NCI-H146 (cell line): ENCODE results near the gene RIT2.
A peak's percentile ranks its signal among the peaks of the same experiment; 100 is the strongest.

Experiments used
- DNase-seq: peaks from one replicate; lab custom pipeline; 2025; lab: John Stamatoyannopoulos, UW

The RIT2 gene

DNA sequence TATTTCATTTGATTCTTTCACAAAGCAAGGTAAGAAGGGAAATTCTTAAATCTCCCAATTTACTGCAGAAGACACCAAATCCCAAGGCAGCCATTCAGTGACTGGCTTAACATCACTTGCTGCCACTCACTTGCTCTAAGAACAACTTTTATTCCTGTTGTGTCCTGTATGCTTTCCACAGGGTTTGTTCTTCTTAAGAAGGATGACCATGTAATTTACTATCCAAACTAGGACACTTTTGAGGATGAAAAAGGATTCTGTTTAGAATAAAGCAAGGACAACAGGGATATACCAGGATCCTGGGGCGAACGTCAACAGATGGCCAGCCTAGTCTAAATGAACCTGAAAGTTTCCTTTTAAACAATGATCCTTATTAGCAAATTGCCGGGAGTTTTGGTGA is 34.8 kb downstream of the RIT2 start:
- no peak for DNase-seq

DNA sequence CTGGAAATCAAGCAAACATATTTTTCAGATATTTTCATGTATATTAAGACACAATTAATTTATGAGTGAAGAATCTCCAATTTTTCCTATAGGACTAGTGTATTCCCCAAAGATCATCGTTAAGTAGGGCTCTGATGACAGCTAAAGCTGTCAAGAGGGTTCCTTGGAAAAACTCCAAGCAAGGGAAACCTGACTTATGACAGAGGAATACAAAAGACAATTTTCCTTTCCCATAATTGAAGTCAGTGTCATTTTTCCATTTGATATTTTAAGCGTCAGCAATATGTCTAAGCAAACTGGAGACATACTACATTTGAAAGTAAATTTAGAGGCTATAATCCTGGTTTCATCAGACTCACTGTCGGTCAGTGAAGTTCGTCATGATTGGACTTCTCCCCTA is 36.1 kb downstream of the RIT2 start:
- peak; percentile 35 for DNase-seq

DNA sequence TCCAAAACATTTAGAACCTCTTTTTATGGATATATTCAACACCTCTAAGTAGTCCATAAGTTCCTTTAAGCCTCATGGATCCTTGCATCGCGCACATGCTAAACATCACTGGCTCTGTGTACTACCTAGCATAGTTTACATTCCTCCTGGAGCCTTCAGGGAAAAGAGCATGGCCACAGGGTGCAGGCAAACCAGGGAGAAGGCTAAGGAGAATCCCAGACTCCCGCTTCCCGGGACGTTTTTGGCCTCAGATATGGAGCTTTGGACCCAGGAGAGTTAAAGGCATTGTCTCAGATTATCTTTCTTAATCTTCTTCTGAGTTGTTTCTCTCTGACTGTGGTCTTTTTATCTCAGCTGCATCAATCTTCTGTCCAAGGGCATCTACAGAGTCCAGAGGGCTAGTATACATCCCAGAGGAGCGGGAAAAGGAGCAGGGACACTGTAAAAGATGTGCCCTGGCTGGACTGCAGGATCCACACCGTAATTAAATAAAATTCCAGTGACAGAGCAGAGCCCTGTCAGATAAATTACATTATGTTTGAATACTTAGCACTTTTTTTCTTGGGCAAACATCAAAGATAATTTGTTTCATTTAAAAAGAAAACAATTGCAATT is 36.9 kb downstream of the RIT2 start:
- peak; percentile 58 for DNase-seq

DNA sequence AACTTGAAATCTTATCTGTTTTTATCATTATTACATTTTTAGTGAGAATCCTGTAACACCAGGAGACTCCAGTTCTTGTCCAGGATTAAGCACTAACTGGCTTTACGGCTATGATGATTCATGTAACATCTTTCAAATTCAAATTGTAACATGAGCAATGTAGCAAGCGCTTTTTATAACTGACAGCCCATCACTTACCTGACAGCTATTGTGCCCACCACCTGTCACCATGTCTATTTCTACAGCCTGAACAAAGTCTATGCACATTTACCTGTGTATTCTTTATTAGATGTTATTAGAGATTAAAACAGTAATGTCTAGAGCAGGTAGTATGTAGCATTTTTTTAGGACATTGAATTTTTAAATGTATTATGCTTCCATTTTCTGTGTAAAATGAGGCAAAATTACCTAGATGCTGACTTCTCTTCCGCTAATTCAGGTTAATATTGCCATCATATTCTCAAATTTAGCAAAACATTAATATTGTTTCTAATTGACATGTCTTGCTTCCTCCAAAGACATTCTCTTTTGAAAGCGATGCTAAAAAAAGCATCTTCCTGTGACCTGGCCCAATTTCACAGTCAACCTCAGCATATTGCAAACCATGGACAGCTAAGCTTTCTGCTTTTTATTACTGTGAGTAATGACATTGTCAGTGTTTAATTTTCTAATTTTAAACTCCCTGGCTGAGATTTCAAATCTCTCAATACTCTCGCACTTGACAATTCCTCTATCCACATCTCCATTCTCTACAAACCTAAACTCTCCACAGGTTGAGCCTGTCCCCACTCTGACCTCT is 37.8 kb downstream of the RIT2 start:
- no peak for DNase-seq

DNA sequence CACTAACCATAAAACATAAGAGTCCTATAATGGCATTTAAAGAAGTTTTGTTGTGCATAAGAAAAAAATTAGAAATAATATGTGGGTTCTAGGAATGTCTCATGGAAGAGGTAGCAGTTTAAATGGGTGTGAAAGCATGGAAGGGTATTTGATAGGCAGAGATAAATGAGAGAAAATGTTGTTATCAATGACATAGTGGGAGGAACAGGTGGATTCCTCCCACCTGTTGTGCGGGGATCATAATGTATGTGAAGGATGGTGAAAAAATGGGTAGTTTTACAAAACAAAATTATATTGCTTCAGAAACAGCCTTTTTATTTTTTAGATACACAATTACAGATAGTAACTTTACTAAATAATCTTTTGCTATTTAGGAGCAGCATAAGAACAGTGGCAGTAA is 41.7 kb downstream of the RIT2 start:
- DNase-seq = no peak

DNA sequence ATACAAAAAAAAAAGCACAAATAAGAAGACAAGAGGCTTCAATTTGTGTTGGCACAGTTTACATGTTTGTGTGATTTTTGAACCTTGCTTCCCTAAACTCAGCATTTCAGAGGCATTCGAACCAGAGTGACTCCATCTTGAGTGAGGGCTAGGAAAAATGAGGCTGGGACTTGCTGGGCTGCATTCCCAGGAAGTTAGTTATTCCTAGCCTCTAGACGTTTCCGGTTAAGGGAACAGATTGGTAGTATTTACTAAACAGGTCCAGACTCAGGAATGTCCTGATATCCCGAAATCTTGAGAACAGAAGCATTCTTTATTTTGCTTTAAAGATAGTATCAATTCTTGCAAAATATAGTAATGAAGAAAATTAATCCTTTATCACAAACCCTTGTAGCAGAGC is 46.7 kb downstream of the RIT2 start:
- no peak for DNase-seq

- no peak for DNase-seq
These were observed 47.9 kb downstream of the RIT2 start for GRCh38 chr18:43067570-43067969.

- no peak for DNase-seq
These were observed 53.7 kb downstream of the RIT2 start for GRCh38 chr18:43061816-43062215.

DNA sequence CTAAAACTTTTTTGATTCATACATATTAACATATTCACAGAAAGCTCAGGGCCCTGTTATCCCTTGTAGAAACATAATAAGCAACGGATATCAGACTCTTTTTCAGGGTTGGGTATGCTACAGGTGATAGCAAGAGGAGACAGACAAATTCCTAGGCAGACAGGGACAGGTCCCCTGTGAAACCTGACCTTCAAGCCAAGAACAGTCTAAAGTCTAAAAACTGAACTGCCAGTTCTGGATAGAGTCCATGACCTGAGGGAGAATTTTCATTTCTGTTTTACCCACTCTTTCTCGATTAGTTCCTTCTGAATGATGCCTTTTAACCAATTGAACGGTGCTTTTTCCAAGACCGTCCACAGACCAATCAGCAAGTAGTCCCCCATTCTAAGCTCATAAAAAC is 54.2 kb downstream of the RIT2 start:
- DNase-seq = no peak

- DNase-seq = no peak
These were observed 55.5 kb downstream of the RIT2 start for GRCh38 chr18:43060020-43060419.

DNA sequence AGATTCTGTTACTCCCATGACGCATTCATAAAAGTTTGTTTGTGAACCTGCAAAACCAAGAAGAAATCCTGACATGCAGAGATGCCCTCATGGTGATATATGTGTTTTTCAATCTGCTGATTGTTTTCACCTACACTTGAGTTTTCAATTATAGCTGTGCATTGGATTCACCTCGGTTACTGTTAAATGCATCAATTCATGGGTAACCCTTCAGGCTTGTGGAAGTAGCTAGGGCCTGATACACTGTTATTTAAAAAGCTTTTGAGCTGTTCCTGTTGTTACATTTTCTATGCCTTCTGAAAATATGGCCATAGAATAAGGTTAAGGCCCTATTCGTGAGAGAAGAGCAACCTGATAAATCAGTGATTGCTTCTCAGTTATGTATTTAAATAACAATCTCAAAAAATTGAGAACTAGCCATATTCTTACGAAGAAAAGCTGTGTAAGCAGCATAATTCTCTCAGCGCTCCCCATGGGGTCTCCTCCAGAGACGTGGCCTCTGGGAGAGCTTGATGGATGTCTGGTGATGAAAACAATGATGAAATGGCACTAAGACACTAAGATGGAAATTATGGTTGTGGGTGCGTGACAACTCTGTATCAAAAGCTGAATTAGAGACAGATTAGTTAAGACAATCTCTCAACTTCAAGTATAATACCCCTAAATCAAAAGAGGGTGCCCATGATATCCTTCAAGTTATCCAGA is 60.5 kb downstream of the RIT2 start:
- no peak for DNase-seq

GRCh38 chr18:43049021-43049420 is 66.5 kb downstream of the RIT2 start:
- DNase-seq = no peak

DNA sequence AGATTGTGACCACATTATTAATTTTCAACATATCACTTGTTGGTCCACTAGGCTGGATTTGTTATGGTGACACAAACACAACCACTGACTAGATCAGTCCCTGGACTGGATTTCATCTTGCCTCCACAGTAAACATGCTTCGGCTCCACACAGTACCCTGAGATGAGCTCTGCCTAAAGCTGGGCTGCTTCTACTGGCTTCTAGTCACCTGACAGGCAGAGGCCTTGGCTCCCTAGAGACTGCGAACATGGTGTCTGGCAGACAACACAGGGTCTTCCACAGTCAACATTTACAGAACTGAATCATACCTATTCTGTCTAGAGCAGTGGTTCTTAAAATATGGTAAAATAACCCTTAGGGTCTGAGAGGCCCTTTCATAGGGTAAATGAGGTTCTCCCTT is 69.2 kb downstream of the RIT2 start:
- no peak for DNase-seq

GRCh38 chr18:43043626-43044025 is 71.9 kb downstream of the RIT2 start:
- no peak for DNase-seq

- no peak for DNase-seq
These were observed 75.2 kb downstream of the RIT2 start for GRCh38 chr18:43040281-43040680.

DNA sequence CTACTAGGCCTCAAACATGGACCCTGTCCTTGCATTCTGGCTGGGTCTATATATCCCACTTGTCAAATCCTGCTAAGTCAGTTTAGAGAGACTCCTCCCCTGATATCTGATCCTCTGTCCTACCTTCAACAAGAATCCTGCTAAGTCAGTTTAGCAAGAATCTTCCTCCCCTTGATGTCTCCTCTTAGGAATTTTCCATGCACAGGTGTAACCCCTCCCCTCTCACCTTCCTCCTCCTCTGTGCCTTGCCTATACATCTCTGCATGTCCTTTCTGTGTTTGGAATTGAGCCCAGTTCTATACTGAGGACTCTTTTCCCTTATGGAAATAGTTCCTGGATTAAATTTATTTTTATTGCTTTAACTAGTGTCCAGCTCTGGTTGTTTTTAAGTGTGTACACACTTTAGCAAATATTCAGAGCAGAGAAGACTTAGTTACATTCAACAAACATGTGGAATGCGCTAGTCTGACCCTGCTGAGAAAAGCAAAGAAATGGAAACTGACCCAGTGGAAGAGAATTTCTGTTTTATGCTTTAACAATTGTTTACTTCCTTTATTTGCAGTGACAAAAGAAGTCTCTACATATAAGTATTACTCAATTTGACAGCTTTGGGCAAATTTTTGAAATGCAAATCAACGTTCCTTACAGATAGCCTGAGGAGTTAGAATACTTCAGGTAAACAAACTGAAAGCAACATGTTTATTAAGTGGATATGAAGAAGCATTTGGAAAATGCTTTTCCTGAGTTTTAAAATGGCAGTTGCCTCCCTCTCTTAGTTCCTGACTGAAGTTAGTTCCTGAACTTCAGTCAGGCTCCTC is 80.6 kb downstream of the RIT2 start:
- no peak for DNase-seq

DNA sequence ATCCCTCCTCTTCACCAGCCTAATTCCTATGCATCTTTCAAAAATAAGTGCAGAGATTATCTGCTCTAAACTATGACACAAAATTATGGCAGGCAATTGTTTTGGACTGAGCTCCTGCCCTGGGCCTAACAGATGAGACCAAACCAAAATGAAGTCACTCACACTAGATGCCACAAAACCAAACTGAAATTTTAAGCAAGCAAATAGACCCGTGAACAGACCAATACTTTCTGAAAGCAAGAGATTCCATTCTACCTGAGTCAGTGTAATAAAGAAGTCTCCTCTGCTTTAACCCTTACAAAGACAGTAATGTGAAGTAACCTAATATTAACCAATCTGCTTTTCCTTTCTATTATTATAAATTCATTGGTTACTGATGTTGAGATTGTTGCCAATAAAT is 84.3 kb downstream of the RIT2 start:
- no peak for DNase-seq

DNA sequence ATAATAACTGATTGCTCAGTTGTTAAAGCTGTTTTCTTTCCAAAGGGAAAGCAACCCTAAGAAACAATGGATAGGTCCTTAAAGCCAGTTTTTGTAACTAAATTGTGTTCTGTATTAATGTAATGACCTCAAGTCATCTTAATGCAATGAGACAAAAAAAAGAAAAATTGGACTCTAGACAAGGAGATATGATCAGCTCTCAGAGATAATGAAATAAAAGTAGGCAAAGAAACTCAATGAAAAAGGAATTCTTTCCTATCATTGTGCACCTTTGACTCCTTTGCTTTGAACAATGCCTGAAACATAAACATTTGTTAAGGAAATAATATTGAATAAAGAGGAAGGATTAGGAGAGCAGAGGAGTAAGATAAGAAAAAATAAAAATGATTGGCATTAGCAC is 86.1 kb downstream of the RIT2 start:
- no peak for DNase-seq

GRCh38 chr18:43022874-43023273 is 92.6 kb downstream of the RIT2 start:
- no peak for DNase-seq

GRCh38 chr18:43017622-43018021 is 97.9 kb downstream of the RIT2 start:
- no peak for DNase-seq

GRCh38 chr18:43013486-43013885 is 102.0 kb downstream of the RIT2 start:
- DNase-seq = no peak

GRCh38 chr18:43012951-43013350 is 102.5 kb downstream of the RIT2 start:
- no peak for DNase-seq
